Activated effector memory CD4-positive, alpha-beta T cell treated with Interleukin-2 at 50 U/mL for 16 hours (primary cell): ENCODE data around the gene DENND4C.

ENCODE experiments used
- DNase-seq: peaks from one replicate; pipeline ENCODE4 v3.0.0-alpha.2; 2020

The DENND4C gene

GRCh38 chr9:19420877-19421276, 190.4 kb downstream of the DENND4C start:
- no peak for DNase-seq
